ENCODE results near the gene ZFP2. TPM values are rescaled to one million over a fixed set of nuclear protein-coding genes. Genes with fewer than 3 reads are reported as not detected.
A peak's percentile ranks its signal among the peaks of the same experiment; 100 is the strongest.

Gene ZFP2
- total and polyA plus RNA-seq, 2 of the 13 experiments (the other 11 are each of a cell fraction or from before 2014, with no cell fraction given), result 0.27 to 0.42 TPM

DNA sequence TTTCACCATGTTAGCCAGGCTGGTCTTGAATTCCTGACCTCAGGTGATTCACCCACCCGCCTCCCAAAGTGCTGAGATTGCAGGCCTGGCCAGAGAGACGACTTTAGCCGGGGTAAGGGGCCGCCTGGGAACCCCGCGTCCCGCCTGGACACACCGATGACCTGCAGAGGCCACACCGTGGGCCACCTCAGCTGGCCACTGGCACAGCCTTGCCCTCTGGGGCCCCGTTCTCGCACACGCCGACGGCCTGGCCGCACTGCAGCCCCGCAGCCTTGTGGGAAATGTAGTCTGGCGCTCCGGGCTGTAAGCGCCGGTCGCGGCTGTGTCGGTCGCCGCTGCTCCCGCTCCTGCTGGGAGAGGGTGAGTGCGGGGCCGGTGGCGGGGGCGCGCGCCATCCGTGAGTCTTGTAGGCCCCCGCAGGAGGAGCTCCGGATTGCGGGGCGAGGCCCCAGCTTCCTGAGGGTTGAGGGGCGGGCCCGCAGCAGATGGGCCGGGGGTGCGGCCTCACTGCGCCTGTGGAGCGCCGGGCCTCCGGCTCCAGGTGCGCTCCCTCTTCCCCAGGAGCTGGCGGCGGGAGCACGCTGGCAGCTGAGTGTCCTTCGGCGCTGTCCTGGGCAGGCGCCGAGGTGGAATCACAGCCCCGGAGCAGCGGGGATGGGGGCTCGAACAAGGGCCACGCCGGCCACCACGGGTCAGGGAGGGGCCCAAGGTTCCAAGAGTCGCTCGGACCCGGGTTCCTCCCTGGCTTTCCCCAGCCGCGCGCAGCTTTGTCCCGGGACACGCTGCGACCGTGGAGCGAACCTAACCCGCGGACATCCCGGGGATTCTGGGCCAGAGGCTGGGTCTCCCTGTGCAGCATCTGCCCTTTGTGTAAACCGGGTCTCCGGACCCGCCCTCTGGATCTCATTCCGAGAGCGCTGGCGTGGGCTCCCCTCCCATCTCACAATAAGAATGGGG is at the start of gene ZFP2 (continued):
- TF ChIP-seq, protein P1, sequence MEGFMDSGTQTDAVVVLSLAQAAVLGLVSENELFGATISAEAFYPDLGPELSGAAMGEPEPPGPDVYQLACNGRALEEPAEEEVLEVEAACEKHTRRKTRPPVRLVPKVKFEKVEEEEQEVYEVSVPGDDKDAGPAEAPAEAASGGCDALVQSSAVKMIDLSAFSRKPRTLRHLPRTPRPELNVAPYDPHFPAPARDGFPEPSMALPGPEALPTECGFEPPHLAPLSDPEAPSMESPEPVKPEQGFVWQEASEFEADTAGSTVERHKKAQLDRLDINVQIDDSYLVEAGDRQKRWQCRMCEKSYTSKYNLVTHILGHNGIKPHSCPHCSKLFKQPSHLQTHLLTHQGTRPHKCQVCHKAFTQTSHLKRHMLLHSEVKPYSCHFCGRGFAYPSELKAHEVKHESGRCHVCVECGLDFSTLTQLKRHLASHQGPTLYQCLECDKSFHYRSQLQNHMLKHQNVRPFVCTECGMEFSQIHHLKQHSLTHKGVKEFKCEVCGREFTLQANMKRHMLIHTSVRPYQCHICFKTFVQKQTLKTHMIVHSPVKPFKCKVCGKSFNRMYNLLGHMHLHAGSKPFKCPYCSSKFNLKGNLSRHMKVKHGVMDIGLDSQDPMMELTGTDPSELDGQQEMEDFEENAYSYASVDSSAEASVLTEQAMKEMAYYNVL (CRISPR knock-in tag; IDR thresholded peaks at IDR 0.05; ENCODE audit: borderline replicate concordance), result peak; percentile 48; the same call in 1 of the 2 replicates
- TF ChIP-seq ZNF773 (CRISPR knock-in tag; IDR thresholded peaks at IDR 0.05; ENCODE audit: borderline replicate concordance) (peak; percentile 43; the same call in 1 of the 2 replicates), ZBTB3 (CRISPR knock-in tag; IDR thresholded peaks at IDR 0.05; ENCODE audit: borderline replicate concordance, low read depth) (no peak), RBM22 (optimal IDR thresholded peaks at IDR 0.05; ENCODE audit: low read length) (no peak), ELF1 (CRISPR knock-in tag; IDR thresholded peaks at IDR 0.05) (peak; percentile 35; the same call in 1 of the 2 replicates), ZNF768 (CRISPR knock-in tag; IDR thresholded peaks at IDR 0.05) (peak; percentile 21; the same call in 1 of the 2 replicates), DMAP1 (CRISPR knock-in tag; IDR thresholded peaks at IDR 0.05) (peak; percentile 22; the same call in 1 of the 2 replicates), ZFX (CRISPR knock-in tag; IDR thresholded peaks at IDR 0.05; ENCODE audit: low read depth) (peak; percentile 90), ARNT2 (CRISPR knock-in tag; IDR thresholded peaks at IDR 0.05; ENCODE audit: low read depth) (peak; percentile 32; the same call in 1 of the 2 replicates), NFYB (CRISPR knock-in tag; IDR thresholded peaks at IDR 0.05) (no peak), SPEN (CRISPR knock-in tag; IDR thresholded peaks at IDR 0.05; ENCODE audit: low read depth) (peak; percentile 36; the same call in 1 of the 2 replicates), TEAD2 (CRISPR knock-in tag; IDR thresholded peaks at IDR 0.05) (no peak), ZSCAN21 (CRISPR knock-in tag; IDR thresholded peaks at IDR 0.05; ENCODE audit: borderline replicate concordance) (no peak), MED13 (CRISPR knock-in tag; IDR thresholded peaks at IDR 0.05) (0 out of 2 replicates have a peak, but pooled peaks have one; percentile 23), ISL2 (CRISPR knock-in tag; IDR thresholded peaks at IDR 0.05) (0 out of 2 replicates have a peak, but pooled peaks have one; percentile 35), KLF12 (CRISPR knock-in tag; IDR thresholded peaks at IDR 0.05; ENCODE audit: borderline replicate concordance) (peak; percentile 48; the same call in 1 of the 2 replicates), ZNF563 (CRISPR knock-in tag; IDR thresholded peaks at IDR 0.05) (0 out of 2 replicates have a peak, but pooled peaks have one; percentile 28), HNRNPL (IDR thresholded peaks at IDR 0.05; ENCODE audit: low read depth, low read length) (peak; percentile 78; the same call in 1 of the 2 replicates), ZFP1 (CRISPR knock-in tag; IDR thresholded peaks at IDR 0.05) (no peak), ZC3H13 (CRISPR knock-in tag; IDR thresholded peaks at IDR 0.05) (peak; percentile 29; the same call in 1 of the 2 replicates), MTA3 (CRISPR knock-in tag; IDR thresholded peaks at IDR 0.05) (no peak), ZMYM2 (CRISPR knock-in tag; IDR thresholded peaks at IDR 0.05) (no peak), ZNF343 (CRISPR knock-in tag; IDR thresholded peaks at IDR 0.05) (no peak)
- TF ChIP-seq, protein P2, sequence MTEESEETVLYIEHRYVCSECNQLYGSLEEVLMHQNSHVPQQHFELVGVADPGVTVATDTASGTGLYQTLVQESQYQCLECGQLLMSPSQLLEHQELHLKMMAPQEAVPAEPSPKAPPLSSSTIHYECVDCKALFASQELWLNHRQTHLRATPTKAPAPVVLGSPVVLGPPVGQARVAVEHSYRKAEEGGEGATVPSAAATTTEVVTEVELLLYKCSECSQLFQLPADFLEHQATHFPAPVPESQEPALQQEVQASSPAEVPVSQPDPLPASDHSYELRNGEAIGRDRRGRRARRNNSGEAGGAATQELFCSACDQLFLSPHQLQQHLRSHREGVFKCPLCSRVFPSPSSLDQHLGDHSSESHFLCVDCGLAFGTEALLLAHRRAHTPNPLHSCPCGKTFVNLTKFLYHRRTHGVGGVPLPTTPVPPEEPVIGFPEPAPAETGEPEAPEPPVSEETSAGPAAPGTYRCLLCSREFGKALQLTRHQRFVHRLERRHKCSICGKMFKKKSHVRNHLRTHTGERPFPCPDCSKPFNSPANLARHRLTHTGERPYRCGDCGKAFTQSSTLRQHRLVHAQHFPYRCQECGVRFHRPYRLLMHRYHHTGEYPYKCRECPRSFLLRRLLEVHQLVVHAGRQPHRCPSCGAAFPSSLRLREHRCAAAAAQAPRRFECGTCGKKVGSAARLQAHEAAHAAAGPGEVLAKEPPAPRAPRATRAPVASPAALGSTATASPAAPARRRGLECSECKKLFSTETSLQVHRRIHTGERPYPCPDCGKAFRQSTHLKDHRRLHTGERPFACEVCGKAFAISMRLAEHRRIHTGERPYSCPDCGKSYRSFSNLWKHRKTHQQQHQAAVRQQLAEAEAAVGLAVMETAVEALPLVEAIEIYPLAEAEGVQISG (CRISPR knock-in tag; IDR thresholded peaks at IDR 0.05), result peak; percentile 55; the same call in 1 of the 2 replicates
